Measurements from ENCODE around the gene DNAH7. TPM values are rescaled to one million over a fixed set of nuclear protein-coding genes. Genes with fewer than 3 reads are reported as not detected.

Gene DNAH7
- total and polyA plus RNA-seq, 10 donors: 0.06 to 1.9 (median 0.33) TPM

- Histone ChIP-seq H3K36me3 (peaks cover 3 to 81% (median 22%) of the 10 kb centered on the region in 6 donors), H3K9me3 (no peaks in the 10 kb centered on the region), H3K4me3 (no peak overlapping the region), H3K4me1 (no peaks in the 10 kb centered on the region), H3K27me3 (replicated peaks in 1 of 7) (no peaks in the 10 kb centered on the region), H3K27ac (no peak overlapping the region)
- no peak for DNase-seq
- WGBS, 5 donors: 94 to 98% (median 97%) methylated on average over 1 of the region's 1 CpG
- intact Hi-C loops (cut with DNase I; ENCODE audit: low total_unique reads): no loop called here
- TF ChIP-seq POLR2A (IDR thresholded peaks at IDR 0.05) (no peak), POLR2AphosphoS5 (IDR thresholded peaks at IDR 0.05) (no peak)
Measured at GRCh38 chr2:195735347-195735746, 333.3 kb downstream of the DNAH7 start.

GRCh38 chr2:195734931-195735330, 333.7 kb downstream of the DNAH7 start:
- no peak for DNase-seq
- H3K36me3 ChIP-seq: peaks cover 7 to 81% (median 27%) of the 10 kb centered on the region in 6 donors
- intact Hi-C loops (cut with DNase I; ENCODE audit: low total_unique reads): no loop called here
- H3K9me3 ChIP-seq: no peaks in the 10 kb centered on the region
- 78 to 91% (median 83%) methylated on average over 2 of the region's 2 CpGs for WGBS, 5 donors
- no peak overlapping the region for H3K27ac ChIP-seq
- TF ChIP-seq CTCF (IDR thresholded peaks at IDR 0.05 in 8 of 11, conservative IDR thresholded peaks at IDR 0.05 in 3 of 11): no peak
- TF ChIP-seq POLR2A (IDR thresholded peaks at IDR 0.05): no peak
- no peak for TF ChIP-seq POLR2AphosphoS5 (IDR thresholded peaks at IDR 0.05)
- H3K4me3 ChIP-seq: no peak overlapping the region
- no peaks in the 10 kb centered on the region for H3K27me3 ChIP-seq (replicated peaks in 1 of 7)
- no peaks in the 10 kb centered on the region for H3K4me1 ChIP-seq

GRCh38 chr2:195734395-195734794, 334.2 kb downstream of the DNAH7 start:
- Histone ChIP-seq H3K4me1 (no peaks in the 10 kb centered on the region), H3K36me3 (peaks cover 7 to 81% (median 30%) of the 10 kb centered on the region in 6 donors), H3K4me3 (no peak overlapping the region), H3K9me3 (no peaks in the 10 kb centered on the region), H3K27ac (no peak overlapping the region), H3K27me3 (replicated peaks in 1 of 7) (no peaks in the 10 kb centered on the region)
- intact Hi-C loops (cut with DNase I; ENCODE audit: low total_unique reads): no loop called here
- TF ChIP-seq POLR2A (IDR thresholded peaks at IDR 0.05): no peak
- TF ChIP-seq CTCF (IDR thresholded peaks at IDR 0.05 in 8 of 11, conservative IDR thresholded peaks at IDR 0.05 in 3 of 11): no peak
- no peak for TF ChIP-seq POLR2AphosphoS5 (IDR thresholded peaks at IDR 0.05)
- 82 to 91% (median 90%) methylated on average over 6 of the region's 6 CpGs for WGBS, 5 donors
- DNase-seq: no peak

GRCh38 chr2:195733831-195734230, 334.8 kb downstream of the DNAH7 start:
- no peak overlapping the region for H3K27ac ChIP-seq
- H3K4me1 ChIP-seq: no peaks in the 10 kb centered on the region
- no peak for TF ChIP-seq CTCF (IDR thresholded peaks at IDR 0.05 in 8 of 11, conservative IDR thresholded peaks at IDR 0.05 in 3 of 11)
- TF ChIP-seq POLR2A (IDR thresholded peaks at IDR 0.05): no peak
- TF ChIP-seq POLR2AphosphoS5 (IDR thresholded peaks at IDR 0.05): no peak
- H3K4me3 ChIP-seq: no peak overlapping the region
- H3K36me3 ChIP-seq: peaks cover 7 to 82% (median 33%) of the 10 kb centered on the region in 6 donors
- intact Hi-C loops (cut with DNase I; ENCODE audit: low total_unique reads): no loop called here
- H3K27me3 ChIP-seq (replicated peaks in 1 of 7): no peaks in the 10 kb centered on the region
- H3K9me3 ChIP-seq: no peaks in the 10 kb centered on the region
- DNase-seq: no peak

GRCh38 chr2:195732574-195732973, 336.1 kb downstream of the DNAH7 start:
- peaks cover 7 to 90% (median 37%) of the 10 kb centered on the region in 6 donors for H3K36me3 ChIP-seq
- TF ChIP-seq POLR2A (IDR thresholded peaks at IDR 0.05): no peak
- no peak for TF ChIP-seq CTCF (IDR thresholded peaks at IDR 0.05 in 8 of 11, conservative IDR thresholded peaks at IDR 0.05 in 3 of 11)
- TF ChIP-seq POLR2AphosphoS5 (IDR thresholded peaks at IDR 0.05): no peak
- DNase-seq: no peak
- H3K4me3 ChIP-seq: no peak overlapping the region
- no peaks in the 10 kb centered on the region for H3K9me3 ChIP-seq
- no peaks in the 10 kb centered on the region for H3K27me3 ChIP-seq (replicated peaks in 1 of 7)
- 82 to 100% (median 89%) methylated on average over 1 of the region's 1 CpG for WGBS, 5 donors
- no peaks in the 10 kb centered on the region for H3K4me1 ChIP-seq
- intact Hi-C loops (cut with DNase I; ENCODE audit: low total_unique reads): no loop called here
- no peak overlapping the region for H3K27ac ChIP-seq

Measured in spleen (tissue), 11 donors.